GM12891 (cell line): ENCODE measurements around the gene DOCK11.

Experiments
- DNase-seq: peaks from one replicate; pipeline ENCODE4 v3.0.0; 2011; ENCODE audit warnings: low spot score; ENCODE audit not compliant: insufficient read length
- FAIRE-seq: peaks from 2 replicates; lab custom pipeline; 2011; peaks lifted over from hg19 to GRCh38; lab: Jason Lieb, UNC
- PAX5 ChIP-seq: IDR thresholded peaks from 2 replicates; pipeline ENCODE4 v1.6.1; 2011; ENCODE audit warnings: low read length, moderate library complexity, mild to moderate bottlenecking; ENCODE audit not compliant: insufficient read depth, severe bottlenecking
- POLR2A ChIP-seq: IDR thresholded peaks from 2 replicates; pipeline ENCODE4 v1.6.1; 2011; ENCODE audit warnings: low read depth, low read length, control low read depth
- POLR2AphosphoS5 ChIP-seq: IDR thresholded peaks from 2 replicates; pipeline ENCODE4 v1.6.1; 2011; ENCODE audit warnings: low read depth, low read length, control low read depth
- POU2F2 ChIP-seq: IDR thresholded peaks from 2 replicates; pipeline ENCODE4 v1.6.1; 2011; ENCODE audit warnings: low read depth, mild to moderate bottlenecking, control low read depth, low read length, moderate library complexity
- SPI1 ChIP-seq: IDR thresholded peaks from 2 replicates; pipeline ENCODE4 v1.6.1; 2011; ENCODE audit warnings: low read depth, low read length, control low read depth
- TAF1 ChIP-seq: IDR thresholded peaks from 2 replicates; pipeline ENCODE4 v1.6.1; 2011; ENCODE audit warnings: low read depth, low read length, control low read depth

DOCK11 gene

GRCh38 chrX:118525174-118525730 lies 29.6 kb downstream of the DOCK11 start:
- FAIRE-seq (no peak), DNase-seq (no peak)
- TF ChIP-seq PAX5, result no peak
- TF ChIP-seq POLR2AphosphoS5, result no peak
- no peak for TF ChIP-seq POLR2A
- no peak for TF ChIP-seq SPI1
- TF ChIP-seq POU2F2, result no peak
- no peak for TF ChIP-seq TAF1

- no peak for TF ChIP-seq POLR2A
- TF ChIP-seq PAX5, result no peak
- TF ChIP-seq POU2F2, result no peak
- no peak for TF ChIP-seq TAF1
- no peak for TF ChIP-seq SPI1
- TF ChIP-seq POLR2AphosphoS5, result no peak
- FAIRE-seq, result peak; percentile 73
- DNase-seq, result no peak
Observed at GRCh38 chrX:118526149-118526548, 30.5 kb downstream of the DOCK11 start.

- no peak for DNase-seq
- no peak for TF ChIP-seq PAX5
- TF ChIP-seq TAF1, result peak; percentile 46; the same call in 1 of the 2 replicates
- peak; percentile 72; the same call in 1 of the 2 replicates for TF ChIP-seq POLR2AphosphoS5
- TF ChIP-seq POU2F2, result peak; percentile 50; the same call in 1 of the 2 replicates
- TF ChIP-seq SPI1, result peak; percentile 17; the same call in 1 of the 2 replicates
- peak; percentile 73; the same call in 1 of the 2 replicates for TF ChIP-seq POLR2A
- FAIRE-seq, result peak; percentile 98
Observed at GRCh38 chrX:118528071-118528737, 32.6 kb downstream of the DOCK11 start.

GRCh38 chrX:118530219-118530911 lies 34.8 kb downstream of the DOCK11 start:
- TF ChIP-seq SPI1, result no peak
- no peak for TF ChIP-seq POLR2A
- TF ChIP-seq TAF1, result no peak
- TF ChIP-seq PAX5, result no peak
- TF ChIP-seq POLR2AphosphoS5, result no peak
- TF ChIP-seq POU2F2, result no peak
- peak; percentile 23 for FAIRE-seq
- no peak for DNase-seq

GRCh38 chrX:118534716-118535493 lies 39.3 kb downstream of the DOCK11 start:
- FAIRE-seq (peak; percentile 78), DNase-seq (no peak)
- TF ChIP-seq POLR2A (no peak), TAF1 (no peak), PAX5 (no peak), POU2F2 (no peak)

- TF ChIP-seq POLR2AphosphoS5 (no peak), POU2F2 (no peak), PAX5 (no peak), TAF1 (no peak), POLR2A (no peak), SPI1 (no peak; the same call in 1 of the 2 replicates)
- DNase-seq, result no peak
- no peak for FAIRE-seq
Observed at GRCh38 chrX:118536204-118536603, 40.6 kb downstream of the DOCK11 start.

GRCh38 chrX:118536687-118537461 lies 41.3 kb downstream of the DOCK11 start:
- FAIRE-seq (peak; percentile 96), DNase-seq (no peak)
- TF ChIP-seq POLR2A, result no peak
- no peak for TF ChIP-seq POLR2AphosphoS5
- TF ChIP-seq SPI1, result no peak
- TF ChIP-seq POU2F2, result no peak; the same call in 1 of the 2 replicates
- TF ChIP-seq PAX5, result no peak
- no peak for TF ChIP-seq TAF1

- FAIRE-seq (peak; percentile 72), DNase-seq (no peak)
- TF ChIP-seq SPI1 (no peak), POLR2AphosphoS5 (no peak), TAF1 (no peak)
Observed at GRCh38 chrX:118538386-118538785, 42.8 kb downstream of the DOCK11 start.

- FAIRE-seq, result no peak
- DNase-seq, result no peak
- TF ChIP-seq POU2F2, result no peak
Observed at GRCh38 chrX:118540342-118540741, 44.7 kb downstream of the DOCK11 start.
